Stimulated activated CD8-positive, alpha-beta memory T cell treated with anti-CD3 and anti-CD28 coated beads, Interleukin-2, amount 100 ng/mL, for 1 hour (primary cell): ENCODE data around the gene THAP8.
"Not testable (repeated sequence)": the region's sequence is repeated elsewhere in the genome, so short reads cannot be mapped to it uniquely, and the experiment has no call there.

ENCODE experiments used
- DNase-seq, 2 donors: peaks; one replicate each; pipeline ENCODE4 v3.0.0-alpha.2; 2020; ENCODE audit warnings: low read depth in 2 of 2

The THAP8 gene

DNA sequence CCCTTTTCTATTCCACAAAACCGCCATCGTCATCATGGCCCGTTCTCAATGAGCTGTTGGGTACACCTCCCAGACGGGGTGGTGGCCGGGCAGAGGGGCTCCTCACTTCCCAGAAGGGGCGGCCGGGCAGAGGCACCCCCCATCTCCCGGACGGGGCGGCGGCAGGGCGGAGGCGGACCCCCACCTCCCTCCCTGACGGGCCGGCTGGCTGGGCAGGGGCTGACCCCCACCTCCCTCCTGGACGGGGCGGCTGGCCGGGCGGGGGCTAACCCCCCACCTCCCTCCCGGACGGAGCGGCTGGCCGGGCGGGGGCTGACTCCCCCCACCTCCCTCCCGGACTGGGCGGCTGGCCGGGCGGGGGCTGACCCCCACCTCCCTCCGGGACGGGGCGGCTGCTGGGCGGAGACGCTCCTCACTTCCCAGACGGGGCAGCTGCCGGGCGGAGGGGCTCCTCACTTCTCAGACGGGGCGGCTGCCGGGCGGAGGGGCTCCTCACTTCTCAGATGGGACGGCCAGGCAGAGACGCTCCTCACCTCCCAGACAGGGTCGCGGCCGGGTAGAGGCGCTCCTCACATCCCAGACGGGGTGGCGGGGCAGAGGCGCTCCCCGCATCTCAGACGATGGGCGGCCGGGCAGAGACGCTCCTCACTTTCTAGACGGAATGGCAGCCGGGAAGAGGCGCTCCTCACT lies 14.9 kb upstream of the THAP8 start:
- not testable (repeated sequence) for DNase-seq

DNA sequence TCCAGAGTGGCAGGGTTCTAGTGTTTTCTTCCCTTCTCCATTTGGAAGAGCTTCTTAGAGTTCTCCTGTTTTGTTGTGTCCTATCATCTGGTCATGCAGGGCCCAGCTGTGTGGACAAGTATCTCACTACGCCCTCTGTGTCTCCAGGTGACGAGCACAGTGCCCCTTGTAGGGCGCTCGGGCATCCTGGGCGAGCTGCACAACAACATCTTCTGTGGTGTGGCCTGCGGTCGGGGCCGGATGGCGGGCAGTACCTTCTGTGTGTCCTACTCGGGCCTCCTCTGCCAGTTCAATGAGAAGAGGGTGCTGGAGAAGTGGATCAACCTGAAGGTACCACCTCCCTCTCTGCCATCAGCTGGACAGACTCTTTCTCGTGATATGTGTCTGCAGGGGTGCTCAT lies 13.6 kb upstream of the THAP8 start:
- no peak for DNase-seq

DNA sequence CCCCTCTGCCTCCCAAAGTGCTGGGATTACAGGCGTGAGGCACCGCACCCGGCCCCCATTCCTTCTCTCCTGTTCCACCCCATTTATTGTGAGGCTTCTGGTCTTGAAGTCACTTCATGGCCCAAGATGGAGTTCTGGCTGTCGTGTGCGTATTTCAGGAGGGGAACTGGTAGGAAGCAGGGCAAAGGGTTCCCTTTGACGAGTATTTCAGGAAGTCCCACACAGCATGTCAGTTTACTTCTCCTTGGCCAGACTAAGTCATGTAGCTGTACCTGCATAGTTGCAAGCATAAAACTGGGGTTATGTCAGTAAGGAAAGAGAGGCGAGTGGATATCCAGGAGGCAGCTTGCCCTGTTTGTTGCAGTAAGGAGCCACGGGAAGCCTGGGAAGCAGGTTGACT lies 10.7 kb upstream of the THAP8 start:
- no peak for DNase-seq

DNA sequence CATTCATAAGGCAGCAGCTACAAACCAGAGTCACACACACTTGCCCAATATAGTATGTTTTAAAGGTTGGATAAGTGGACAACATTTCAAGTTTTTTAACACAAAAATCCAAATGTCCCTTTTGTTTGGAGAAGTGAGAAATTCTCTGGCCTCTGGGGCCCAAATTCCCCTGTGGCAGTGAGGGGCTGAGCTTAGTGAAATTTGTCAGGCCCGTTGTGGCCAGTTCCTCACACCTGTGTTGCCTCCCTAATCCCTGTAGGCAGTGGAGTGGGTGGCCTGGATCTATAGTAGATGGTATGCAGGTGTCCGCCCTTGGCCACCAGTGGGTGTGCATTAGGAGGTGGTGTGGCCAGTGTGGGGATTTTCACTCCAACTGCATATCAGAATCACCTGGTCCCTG lies 7.3 kb upstream of the THAP8 start:
- DNase-seq = no peak

DNA sequence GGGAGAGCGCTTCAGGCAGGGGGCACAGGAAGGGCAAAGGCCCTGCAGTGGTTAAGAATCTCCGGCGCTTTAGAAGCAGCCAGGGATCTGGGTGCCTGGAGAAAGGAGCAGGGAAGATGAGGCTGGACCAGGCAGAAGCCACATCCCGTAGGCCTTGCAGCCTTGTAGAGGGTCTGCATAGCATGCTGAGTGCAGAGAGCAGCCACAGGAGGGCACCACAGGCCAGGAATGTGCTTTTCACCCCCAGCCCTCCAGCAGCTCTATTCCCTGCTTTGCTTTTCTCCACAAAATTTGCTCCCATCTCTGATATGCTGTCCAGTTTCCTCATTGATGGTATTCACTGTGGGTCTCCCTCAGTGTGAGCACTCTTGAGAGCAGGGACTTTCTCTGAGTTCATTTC lies 6.3 kb upstream of the THAP8 start:
- no peak for DNase-seq

DNA sequence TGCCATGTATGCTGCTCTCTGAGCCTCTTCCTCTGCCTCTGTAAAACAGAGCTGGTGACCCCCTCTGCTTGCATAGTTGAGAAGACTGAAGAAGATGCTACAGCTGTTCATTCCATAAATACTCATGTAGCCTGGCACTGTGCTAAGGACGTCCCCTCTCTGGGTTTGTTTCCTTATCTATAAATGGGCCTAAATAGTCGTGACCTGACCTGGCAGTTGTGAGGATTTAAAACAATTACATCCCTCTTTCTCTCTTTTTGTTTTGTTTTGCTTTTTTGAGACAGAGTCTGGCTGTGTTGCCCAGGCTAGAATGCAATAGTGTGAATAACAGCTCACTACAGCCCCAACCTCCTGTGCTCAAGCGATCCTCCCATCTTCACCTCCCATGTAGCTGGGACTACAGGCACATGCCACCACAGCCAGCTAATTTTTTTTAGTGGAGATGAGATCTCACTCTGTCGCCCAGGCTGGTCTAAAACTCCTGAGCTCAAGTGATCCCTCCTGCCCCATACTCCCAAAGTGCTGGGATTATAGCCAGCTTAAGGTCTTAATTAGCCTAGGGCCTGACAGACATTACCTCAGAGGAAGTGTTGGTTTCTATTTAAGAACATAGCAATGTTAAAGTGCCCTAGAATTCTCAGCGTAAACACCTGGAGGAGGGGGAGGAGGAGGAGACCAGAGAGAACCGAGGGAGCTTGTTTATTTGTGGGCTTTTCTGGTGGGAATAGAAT lies 5.3 kb upstream of the THAP8 start:
- DNase-seq = no peak

DNA sequence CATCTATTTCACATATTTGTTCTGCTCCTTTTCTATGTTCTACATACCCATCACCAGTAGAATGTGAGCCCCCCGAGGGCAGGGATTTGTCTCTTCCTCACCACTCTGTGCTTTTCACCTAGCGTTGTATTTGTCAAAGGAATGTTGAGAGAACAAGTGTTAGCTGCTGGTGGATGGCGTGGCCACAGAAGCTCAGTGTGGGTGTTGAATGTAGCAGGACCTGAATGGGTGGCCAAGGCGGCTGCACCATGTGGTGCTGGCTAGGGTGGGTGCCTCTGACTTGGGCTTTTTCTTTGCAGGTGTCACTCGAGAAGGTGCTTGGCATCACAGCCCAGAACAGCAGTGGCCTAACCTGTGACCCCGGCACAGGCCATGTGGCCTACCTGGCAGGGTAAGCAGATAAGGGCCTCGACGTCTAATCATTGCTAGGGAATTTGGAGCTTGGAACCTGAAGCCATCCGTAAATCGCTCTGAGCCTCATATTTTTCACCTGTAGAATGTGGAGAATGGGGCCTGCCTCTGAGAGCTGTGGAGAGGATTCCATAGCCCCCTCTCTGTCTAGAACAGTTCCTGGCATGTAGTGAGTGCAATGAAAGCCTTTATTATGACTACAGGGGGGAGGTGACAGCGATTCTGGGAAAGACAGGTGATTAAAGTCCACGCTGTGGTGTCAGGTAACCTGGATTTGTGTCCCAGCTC lies 4.5 kb upstream of the THAP8 start:
- DNase-seq = no peak

DNA sequence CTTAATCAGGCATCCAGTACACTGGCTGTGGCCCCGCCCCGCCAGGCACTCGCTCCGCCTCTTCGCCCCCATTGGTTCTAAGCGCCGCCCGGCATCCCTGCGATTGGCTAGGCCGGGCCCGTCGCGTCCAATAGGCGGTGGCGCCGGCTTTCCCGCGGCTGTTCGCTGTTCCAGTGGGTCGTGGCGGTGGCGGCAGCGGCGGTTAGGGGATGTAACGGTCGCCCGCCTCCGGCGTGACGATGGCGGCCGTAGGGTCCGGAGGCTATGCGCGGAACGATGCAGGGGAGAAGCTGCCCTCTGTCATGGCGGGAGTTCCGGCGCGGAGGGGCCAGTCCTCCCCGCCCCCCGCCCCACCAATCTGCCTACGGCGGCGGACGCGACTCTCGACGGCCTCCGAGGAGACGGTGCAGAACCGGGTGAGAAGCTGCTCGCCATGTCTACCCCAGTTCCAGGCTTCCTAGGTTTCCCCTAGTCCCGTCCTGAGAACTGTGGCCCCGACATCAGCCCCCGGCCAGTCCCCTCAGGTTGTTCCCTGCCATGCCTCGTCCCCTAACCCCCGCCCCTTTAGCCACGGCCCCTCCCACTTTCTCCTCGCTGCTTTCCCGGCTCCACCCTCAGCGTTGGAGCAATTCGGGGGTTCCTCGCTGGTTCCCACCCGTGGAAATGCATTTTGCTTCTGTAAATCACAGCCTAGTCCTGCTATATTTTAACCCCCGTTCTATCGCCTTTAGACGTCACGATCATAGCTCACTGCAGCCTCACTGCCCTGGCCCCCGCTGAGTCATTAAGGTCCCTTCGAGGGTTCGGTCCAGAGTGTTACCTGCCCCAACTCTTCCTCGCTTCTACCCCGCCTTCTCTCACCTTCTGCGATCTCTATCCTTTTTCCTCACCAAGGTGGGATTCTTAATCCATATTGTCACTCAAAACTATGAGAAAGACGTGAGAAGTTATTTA lies 925 bp upstream of the THAP8 start, which contains the start of gene WDR62:
WDR62 (plus strand) TSS at position 165 of the 954 bp plus-strand sequence; CDS start at position 240, 75 bp downstream.
- DNase-seq = peak; percentile 88 to 92

DNA sequence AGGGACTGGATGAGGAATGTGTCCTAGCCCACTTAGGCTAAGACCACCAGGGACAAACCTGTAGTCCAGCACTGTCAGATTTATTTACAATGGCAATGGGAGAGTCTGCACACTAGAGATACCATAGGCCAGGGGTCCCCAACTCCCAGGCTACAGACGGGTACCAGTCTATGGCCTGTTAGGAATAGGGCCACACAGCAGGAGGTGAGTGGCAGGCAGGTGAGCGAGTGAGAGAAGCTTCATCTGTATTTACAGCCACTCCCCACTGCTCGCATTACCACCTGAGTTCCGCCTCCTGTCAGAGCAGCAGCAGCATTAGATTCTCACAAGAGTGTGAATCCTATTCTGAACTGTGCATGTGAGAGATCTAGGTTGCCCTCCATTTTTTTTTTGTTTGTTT lies 2.4 kb downstream of the THAP8 start:
- DNase-seq = no peak

DNA sequence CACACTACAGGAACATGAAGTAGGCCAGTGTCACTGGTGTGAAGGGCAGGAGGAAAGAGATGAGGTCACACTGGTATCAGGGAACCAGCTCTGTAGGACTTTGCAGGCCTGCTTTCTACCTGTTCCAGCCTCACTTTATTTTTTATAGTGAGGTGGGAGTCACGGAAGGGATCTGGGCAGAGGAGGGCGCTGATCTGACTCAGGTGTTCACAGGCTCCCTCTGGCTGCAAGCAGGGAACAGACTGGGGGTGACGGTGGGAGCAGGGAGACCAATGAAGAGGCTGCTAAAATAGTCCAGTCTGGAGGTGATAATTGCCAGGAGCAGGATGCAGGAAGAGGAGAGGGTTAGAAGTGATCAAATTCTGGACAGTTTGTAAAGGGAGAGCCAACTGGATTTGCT lies 2.8 kb downstream of the THAP8 start:
- DNase-seq = no peak

DNA sequence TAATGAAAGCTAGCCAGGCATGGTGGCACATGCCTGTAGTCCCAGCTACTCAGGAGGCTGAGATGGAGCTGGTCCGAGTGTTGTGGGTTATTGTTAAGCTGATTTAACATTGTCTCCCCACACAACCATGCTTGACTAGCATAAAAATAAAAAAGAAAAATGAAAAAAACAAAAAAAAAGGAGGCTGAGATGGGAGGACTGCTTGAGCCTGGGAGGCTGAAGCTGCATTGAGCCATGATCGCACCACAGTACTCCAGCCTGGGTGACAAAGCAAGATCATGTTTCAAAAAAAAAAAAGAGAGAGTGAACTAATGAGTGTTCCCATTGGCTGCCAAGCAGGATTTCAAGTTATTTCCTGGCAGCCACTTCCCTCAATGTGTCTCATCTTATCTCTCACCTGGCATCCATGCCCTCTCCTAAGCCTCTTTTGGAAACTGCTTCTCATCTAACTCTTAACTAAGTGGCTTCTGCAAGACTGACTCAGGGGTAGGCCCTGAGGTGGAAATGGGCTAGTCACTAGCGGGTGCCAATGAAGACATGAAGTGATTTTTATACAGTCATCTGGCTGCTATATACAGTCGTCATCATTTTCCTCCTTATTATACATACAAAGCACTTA lies 4.9 kb downstream of the THAP8 start:
- DNase-seq = no peak

DNA sequence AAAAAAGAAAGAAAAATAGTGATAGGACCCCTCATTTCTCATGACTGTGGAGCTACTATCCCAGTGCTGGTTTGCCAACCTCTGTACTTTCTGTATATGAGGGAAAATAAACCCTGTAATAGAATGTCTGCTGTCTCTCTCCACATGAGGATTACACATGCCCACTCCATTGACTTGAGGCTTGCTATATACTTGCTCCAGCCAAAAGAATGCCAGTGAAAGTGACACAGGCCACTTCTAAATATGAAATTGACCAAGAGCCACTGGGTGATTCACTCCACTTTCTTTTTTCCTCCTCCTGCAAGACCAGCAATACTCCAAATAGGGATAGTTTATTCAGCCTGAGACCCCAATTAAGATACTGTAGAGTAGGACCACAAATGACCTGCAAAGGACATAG lies 6.2 kb downstream of the THAP8 start:
- DNase-seq = no peak

DNA sequence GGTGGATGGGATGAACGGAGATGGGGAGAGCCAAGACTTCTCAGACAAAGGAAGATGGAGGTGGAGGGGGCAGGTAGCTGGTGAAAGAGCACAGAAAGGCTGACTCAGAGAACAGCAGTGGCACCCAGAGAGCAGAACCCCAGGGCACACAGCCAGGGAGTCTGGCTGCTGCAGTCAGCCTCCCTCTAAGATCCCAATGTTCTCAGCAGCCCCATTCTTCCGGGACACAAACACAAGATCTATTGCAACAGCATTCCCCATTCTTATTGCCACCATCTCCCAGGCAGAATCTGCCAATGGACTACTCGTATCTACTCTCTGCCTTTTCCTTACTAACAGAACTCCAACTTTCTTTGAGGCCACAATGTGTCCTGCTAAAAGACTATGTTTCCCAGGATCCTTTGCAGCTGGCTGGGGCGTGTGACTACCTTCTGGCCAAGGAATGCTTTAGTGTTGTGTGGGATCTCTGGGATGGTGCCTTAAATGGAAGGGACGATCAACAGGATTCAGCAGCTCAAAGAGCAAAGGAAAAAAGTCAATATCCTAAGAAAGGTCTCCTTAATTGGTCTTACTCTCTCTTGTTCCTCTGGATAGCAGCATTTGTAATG lies 7.5 kb downstream of the THAP8 start:
- no peak for DNase-seq

DNA sequence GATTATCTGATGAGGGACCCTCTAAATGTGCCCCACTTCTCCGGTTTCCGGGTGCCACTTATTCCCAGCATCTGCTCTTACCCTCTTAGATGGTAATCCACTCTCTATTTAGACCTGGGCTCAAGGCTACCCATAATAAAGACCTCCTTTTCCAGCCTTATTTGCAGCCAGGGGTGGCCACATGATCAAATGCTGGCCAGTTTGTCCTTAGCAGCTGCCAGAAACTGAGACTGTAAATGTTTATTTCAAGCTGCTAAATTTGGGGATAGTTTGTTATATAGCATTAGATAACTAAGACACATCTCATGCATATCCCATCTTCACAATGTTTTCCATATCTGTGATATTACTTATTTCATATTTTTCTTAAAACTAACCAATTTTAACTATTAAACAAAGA lies 10.1 kb downstream of the THAP8 start:
- DNase-seq = no peak

DNA sequence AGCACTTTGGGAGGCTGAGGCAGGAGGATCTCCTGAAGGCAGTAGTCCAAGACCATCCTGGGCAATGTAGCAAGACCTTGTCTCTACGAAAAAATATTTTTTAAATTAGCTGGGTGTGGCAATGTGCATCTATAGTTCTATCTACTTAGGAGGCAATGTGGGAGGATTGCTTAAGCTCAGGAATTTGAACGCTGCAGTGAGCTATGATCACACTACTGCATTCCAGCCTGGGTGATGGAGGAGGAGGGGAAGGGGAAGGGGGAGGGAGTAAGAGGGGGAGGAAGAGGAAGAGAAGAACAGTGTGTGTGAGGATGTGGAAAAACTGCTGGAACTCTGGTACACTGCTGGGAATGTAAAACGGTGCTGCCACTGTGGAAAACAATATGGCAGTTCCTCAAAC lies 12.3 kb downstream of the THAP8 start:
- DNase-seq = no peak

DNA sequence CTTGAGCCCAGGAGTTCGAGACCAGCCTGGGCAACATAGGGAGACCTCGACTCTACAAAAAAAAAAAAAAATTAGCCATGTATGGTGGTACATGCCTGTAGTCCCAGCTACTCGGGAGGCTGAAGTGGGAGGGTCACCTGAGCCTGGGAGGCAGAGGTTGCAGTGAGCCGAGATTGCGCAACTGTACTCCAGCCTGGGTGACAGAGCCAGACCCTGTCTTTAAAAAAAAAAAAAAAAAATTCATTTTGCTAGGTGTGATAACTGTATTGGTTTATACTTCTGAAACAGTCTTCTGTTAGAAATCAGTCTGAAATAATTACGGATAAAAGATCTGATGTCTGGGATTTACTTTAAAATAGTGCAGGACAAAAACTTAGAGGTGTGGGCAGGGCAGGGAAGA lies 13.0 kb downstream of the THAP8 start:
- DNase-seq = not testable (repeated sequence)

DNA sequence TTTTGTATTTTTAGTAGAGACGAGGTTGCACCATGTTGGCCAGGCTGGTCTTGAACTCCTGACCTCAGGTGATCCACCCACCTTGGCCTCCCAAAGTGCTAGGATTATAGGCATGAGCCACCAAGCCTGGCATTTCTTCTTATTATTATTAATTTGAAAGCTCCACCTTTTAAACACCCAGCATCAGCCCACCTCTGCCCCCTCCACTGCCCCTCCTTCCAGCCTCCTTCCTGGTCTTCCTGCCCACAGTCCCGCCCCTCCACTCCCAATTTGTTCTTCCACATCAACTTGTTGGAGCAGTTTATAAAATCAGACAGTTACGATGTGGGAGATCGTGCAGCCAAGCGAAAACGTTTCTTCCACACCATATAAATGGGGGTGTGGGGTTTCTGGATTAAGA lies 13.6 kb downstream of the THAP8 start:
- DNase-seq = no peak

DNA sequence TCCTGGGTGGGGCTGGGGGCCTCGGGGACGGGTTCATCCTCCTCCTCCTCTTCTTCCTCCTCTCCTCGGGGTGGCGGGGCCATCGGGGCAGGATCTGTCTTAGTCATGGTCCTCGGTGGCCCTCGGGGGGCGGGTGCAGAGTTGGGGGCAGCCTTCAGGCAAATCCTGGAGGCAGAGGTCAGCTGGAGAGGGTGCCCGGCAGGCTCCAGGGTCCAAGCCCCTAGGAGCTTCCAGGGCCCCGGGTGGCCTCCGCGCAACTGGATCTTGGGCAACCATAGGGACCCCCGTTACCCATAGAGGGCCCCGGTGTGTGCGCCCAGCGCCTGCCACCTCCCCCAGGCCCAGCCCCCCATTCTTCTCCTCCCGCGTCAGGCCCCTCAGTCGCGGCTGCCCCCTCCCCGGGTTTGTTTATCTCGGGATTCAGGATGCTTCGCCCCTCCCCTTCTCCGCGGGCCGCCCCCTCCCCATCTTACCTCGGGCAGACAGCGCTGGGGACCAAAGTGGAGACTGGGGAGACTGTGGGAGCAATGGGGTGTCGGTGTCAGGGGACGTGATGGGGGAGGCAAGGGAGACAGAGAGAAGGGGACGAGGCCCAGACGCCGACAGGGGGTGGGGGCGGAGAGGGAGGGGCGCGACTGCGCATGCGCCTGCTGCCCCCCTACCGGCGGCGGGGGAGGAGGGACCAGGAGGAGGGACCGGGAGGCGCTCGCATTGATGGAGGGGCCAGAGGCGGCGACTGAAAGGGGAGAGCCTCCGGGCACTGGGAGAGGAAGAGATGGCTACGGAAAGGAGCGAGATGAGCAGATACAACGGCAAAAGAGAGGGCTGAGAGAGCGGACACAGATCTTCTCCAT lies 21.6 kb downstream of the THAP8 start, which contains the start of gene CLIP3:
CLIP3 (minus strand) TSS at position 623 of the 854 bp plus-strand sequence; CDS start at position 107, 516 bp downstream.
- no peak for DNase-seq

DNA sequence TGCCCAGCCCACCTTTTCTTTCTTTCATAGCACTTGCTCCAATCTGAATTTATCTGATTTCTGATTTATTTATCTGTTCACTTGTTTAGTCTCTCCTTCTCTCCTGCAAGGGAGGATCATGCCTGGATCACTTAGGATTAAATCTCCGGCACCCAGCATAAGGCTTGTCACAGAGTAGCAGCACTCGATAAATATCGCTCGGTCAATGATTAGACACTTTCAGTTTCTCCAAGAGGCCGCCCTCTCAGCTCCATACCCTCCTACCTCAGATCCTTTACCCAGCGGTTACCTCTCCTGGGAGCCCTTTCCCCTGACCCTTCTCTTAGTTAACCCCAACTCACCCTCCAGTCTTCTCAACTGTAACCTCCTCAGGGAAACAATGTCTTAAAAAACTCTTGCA lies 22.8 kb downstream of the THAP8 start:
- no peak for DNase-seq
